Endothelial cell of hepatic sinusoid (primary cell): ENCODE measurements around the gene CNOT2.

Source experiments
- in situ Hi-C: cut with HindIII; loops from 2 replicates; pipeline ENCODE4 v1.10.0; 2017; ENCODE audit warnings: low sequenced_read_pairs

CNOT2 gene

GRCh38 chr12:70242695-70243509, at the start of gene CNOT2:
Gene CNOT2 (plus strand): TSS chr12:70243433. CDS start chr12:70278227, 34,794 bp downstream.
- in situ Hi-C loops, result no loop called here

- in situ Hi-C loops, result no loop called here
Measured at GRCh38 chr12:70194076-70194475, 49.2 kb upstream of the CNOT2 start.

GRCh38 chr12:70196811-70197281, 46.4 kb upstream of the CNOT2 start:
- in situ Hi-C loops, result no loop called here

GRCh38 chr12:70197345-70197744, 45.9 kb upstream of the CNOT2 start:
- in situ Hi-C loops, result no loop called here

- in situ Hi-C loops, result no loop called here
Measured at GRCh38 chr12:70213707-70214106, 29.5 kb upstream of the CNOT2 start.

- in situ Hi-C loops, result no loop called here
Measured at GRCh38 chr12:70214972-70215617, 28.1 kb upstream of the CNOT2 start.

GRCh38 chr12:70217416-70217815, 25.8 kb upstream of the CNOT2 start:
- in situ Hi-C loops, result no loop called here

- in situ Hi-C loops, result no loop called here
Measured at GRCh38 chr12:70221626-70222025, 21.6 kb upstream of the CNOT2 start.

- in situ Hi-C loops, result no loop called here
Measured at GRCh38 chr12:70227911-70228310, 15.3 kb upstream of the CNOT2 start.

- in situ Hi-C loops, result no loop called here
Measured at GRCh38 chr12:70230934-70231606, 12.2 kb upstream of the CNOT2 start.

- in situ Hi-C loops, result no loop called here
Measured at GRCh38 chr12:70236990-70237389, 6.2 kb upstream of the CNOT2 start.

- in situ Hi-C loops, result no loop called here
Measured at GRCh38 chr12:70240673-70241072, 2.6 kb upstream of the CNOT2 start.

GRCh38 chr12:70241845-70242244, 1.4 kb upstream of the CNOT2 start:
- in situ Hi-C loops, result no loop called here

- in situ Hi-C loops, result no loop called here
Measured at GRCh38 chr12:70243510-70244371, 508 bp downstream of the CNOT2 start.

GRCh38 chr12:70244409-70244808, 1.2 kb downstream of the CNOT2 start:
- in situ Hi-C loops, result no loop called here

GRCh38 chr12:70245458-70245857, 2.2 kb downstream of the CNOT2 start:
- in situ Hi-C loops, result no loop called here

- in situ Hi-C loops, result no loop called here
Measured at GRCh38 chr12:70246580-70246979, 3.3 kb downstream of the CNOT2 start.

GRCh38 chr12:70247653-70248199, 4.5 kb downstream of the CNOT2 start:
- in situ Hi-C loops, result no loop called here

GRCh38 chr12:70248876-70249275, 5.6 kb downstream of the CNOT2 start:
- in situ Hi-C loops, result no loop called here

- in situ Hi-C loops, result no loop called here
Measured at GRCh38 chr12:70249903-70250302, 6.7 kb downstream of the CNOT2 start.
